Glutamatergic neuron (in vitro differentiated cells): Measurements from ENCODE around the gene SDS. TPM values are rescaled to one million over a fixed set of nuclear protein-coding genes. Genes with fewer than 3 reads are reported as not detected.

Source experiments
- DNase-seq: peaks from one replicate; pipeline ENCODE4 v3.0.0; 2022
- H3K27ac Mint-ChIP-seq: one replicate; pipeline ENCODE4 v1.8.0; 2020; ENCODE audit warnings: mild to moderate bottlenecking, mixed read lengths, inconsistent platforms; ENCODE audit not compliant: unreplicated experiment
- H3K27me3 Mint-ChIP-seq: one replicate; pipeline ENCODE4 v1.8.0; 2020; ENCODE audit warnings: mild to moderate bottlenecking, moderate library complexity, mixed read lengths, inconsistent platforms; ENCODE audit not compliant: unreplicated experiment
- H3K36me3 Mint-ChIP-seq: one replicate; pipeline ENCODE4 v1.8.0; 2020; ENCODE audit warnings: mild to moderate bottlenecking, mixed read lengths, inconsistent platforms; ENCODE audit not compliant: unreplicated experiment
- H3K4me1 Mint-ChIP-seq: one replicate; pipeline ENCODE4 v1.8.0; 2020; ENCODE audit warnings: mild to moderate bottlenecking, low read depth, mixed read lengths, inconsistent platforms; ENCODE audit not compliant: unreplicated experiment
- H3K4me3 Mint-ChIP-seq: one replicate; pipeline ENCODE4 v1.8.0; 2020; ENCODE audit warnings: mild to moderate bottlenecking, mixed read lengths, inconsistent platforms; ENCODE audit not compliant: unreplicated experiment
- H3K9me3 Mint-ChIP-seq: one replicate; pipeline ENCODE4 v1.8.0; 2020; ENCODE audit warnings: mild to moderate bottlenecking, moderate library complexity, mixed read lengths, inconsistent platforms; ENCODE audit not compliant: unreplicated experiment
- total RNA-seq: library from RNA; stranded (reverse); fragmentation: NEBNext Ultra II Directional; extraction: Animal tissue kit (Norgen Biotek cat#: 25700); gene quantifications from one replicate; pipeline ENCODE4 v1.2.1, GENCODE V29; 2021; ENCODE audit not compliant: unreplicated experiment
- TF ChIP-seq, protein P1 (sequence below): fragments of 200-600 bp; sonication (generic); IDR thresholded peaks from one replicate; pipeline ENCODE4 v1.5.0; 2021; ENCODE audit not compliant: partially characterized antibody, unreplicated experiment

The SDS gene
- total RNA-seq, 1 donor from 2014 or later: not detected

DNA sequence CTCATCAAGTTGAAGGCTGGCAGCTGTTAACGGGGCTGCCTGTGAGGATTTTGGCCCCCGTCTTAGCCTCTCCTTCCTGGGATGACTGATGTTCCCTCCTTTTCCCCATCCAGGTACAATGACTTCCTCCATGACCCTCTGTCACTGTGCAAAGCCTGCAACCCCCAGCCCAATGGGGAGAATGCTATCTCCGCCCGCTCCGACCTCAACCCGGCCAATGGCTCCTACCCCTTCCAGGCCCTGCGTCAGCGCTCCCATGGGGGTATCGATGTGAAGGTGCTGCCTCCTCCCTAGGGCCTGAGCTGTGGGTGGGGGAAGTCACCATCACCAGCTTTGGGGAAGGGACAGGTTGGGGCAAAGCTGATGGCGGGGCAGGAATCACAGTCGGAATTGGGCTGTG lies 16.1 kb downstream of the SDS start:
- Mint-ChIP-seq H3K27ac (no peak overlapping the region), H3K4me1 (no peaks in the 10 kb centered on the region), H3K9me3 (peaks cover 2% of the 10 kb centered on the region), H3K36me3 (no peaks in the 10 kb centered on the region), H3K4me3 (no peak overlapping the region), H3K27me3 (no peaks in the 10 kb centered on the region)
- DNase-seq: no peak
- TF ChIP-seq, protein P1, sequence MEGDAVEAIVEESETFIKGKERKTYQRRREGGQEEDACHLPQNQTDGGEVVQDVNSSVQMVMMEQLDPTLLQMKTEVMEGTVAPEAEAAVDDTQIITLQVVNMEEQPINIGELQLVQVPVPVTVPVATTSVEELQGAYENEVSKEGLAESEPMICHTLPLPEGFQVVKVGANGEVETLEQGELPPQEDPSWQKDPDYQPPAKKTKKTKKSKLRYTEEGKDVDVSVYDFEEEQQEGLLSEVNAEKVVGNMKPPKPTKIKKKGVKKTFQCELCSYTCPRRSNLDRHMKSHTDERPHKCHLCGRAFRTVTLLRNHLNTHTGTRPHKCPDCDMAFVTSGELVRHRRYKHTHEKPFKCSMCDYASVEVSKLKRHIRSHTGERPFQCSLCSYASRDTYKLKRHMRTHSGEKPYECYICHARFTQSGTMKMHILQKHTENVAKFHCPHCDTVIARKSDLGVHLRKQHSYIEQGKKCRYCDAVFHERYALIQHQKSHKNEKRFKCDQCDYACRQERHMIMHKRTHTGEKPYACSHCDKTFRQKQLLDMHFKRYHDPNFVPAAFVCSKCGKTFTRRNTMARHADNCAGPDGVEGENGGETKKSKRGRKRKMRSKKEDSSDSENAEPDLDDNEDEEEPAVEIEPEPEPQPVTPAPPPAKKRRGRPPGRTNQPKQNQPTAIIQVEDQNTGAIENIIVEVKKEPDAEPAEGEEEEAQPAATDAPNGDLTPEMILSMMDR: no peak

DNA sequence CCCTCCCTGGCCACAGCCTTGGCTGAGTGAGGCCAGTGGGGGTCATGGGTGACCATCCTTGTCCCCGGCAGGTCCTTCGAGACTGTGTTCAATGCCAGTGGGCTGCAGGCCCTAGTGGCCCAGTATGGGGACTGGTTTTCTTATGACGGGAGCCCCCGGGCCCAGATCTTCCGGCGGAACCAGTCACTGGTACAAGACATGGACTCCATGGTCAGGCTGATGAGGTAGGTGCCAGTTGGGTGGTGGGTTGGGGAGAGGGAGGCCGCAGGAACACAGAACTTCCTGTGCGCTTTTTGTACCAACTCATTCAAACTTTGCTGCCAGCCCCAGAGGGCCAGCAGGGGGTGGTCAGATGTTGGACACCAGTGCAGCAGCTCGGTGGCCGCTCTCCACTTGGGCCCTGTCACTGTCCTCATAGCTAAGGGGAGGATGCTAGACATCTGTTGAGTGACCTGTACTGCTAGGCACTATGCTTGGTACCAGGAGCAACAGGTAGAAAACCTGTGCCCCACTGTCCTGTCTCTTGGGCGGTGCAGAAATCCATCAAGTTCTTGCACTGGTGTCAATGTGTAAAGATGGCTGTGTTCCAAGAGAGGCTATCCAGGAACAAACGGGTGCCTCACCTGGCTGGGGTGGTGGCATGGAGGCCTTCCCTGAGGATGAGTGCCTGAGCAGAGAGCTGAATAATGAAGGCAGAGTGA lies 16.7 kb downstream of the SDS start:
- Mint-ChIP-seq H3K4me1 (no peaks in the 10 kb centered on the region), H3K27ac (no peak overlapping the region), H3K27me3 (no peaks in the 10 kb centered on the region), H3K36me3 (no peaks in the 10 kb centered on the region), H3K4me3 (no peak overlapping the region), H3K9me3 (no peaks in the 10 kb centered on the region)
- TF ChIP-seq, protein P1: no peak
- no peak for DNase-seq

GRCh38 chr12:113385282-113385882 lies 18.3 kb downstream of the SDS start:
- no peaks in the 10 kb centered on the region for H3K9me3 Mint-ChIP-seq
- H3K27ac Mint-ChIP-seq: no peak overlapping the region
- no peak overlapping the region for H3K4me3 Mint-ChIP-seq
- TF ChIP-seq, protein P1: no peak
- no peaks in the 10 kb centered on the region for H3K36me3 Mint-ChIP-seq
- H3K27me3 Mint-ChIP-seq: no peaks in the 10 kb centered on the region
- DNase-seq: no peak
- no peaks in the 10 kb centered on the region for H3K4me1 Mint-ChIP-seq

DNA sequence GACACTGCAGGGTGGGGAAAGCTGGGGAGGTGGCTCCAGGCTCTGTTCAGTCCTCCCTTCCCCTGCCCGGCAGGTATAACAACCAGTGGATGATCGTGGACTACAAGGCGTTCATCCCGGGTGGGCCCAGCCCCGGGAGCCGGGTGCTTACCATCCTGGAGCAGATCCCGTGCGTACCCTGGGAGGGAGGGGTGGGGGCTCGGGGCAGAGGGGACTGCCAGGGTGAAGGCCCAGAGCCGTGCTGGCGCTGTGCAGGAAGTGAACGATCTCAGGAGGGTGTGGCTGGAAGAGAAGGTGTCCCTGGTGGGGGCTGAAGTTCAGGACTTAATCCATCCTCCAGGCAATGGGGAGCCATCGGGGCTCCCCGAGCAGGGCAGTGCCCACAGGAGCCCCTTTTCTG lies 18.9 kb downstream of the SDS start:
- H3K9me3 Mint-ChIP-seq: no peaks in the 10 kb centered on the region
- H3K4me1 Mint-ChIP-seq: no peaks in the 10 kb centered on the region
- H3K36me3 Mint-ChIP-seq: no peaks in the 10 kb centered on the region
- no peak for DNase-seq
- H3K27ac Mint-ChIP-seq: no peak overlapping the region
- H3K4me3 Mint-ChIP-seq: no peak overlapping the region
- TF ChIP-seq, protein P1: no peak
- H3K27me3 Mint-ChIP-seq: no peaks in the 10 kb centered on the region

DNA sequence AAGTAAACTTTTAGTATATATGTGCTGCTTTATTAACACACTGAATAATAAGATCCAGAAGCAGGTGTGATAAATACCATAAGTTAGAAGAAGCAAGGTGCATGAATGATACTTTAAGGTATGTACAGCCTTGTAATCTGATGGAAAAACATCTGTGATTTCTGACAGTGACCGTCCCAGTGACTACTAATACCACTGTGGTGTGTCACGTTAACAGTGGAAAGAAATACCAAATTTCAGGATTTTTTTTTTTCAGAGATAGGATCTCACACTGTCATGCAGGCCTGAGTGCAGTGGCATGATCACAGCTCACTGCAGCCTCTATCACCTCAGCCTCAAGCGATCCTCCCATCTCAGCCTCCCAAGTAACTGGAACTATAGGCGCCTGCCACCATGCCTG lies 21.5 kb downstream of the SDS start:
- Mint-ChIP-seq H3K27ac (no peak overlapping the region), H3K27me3 (peaks cover 1% of the 10 kb centered on the region), H3K9me3 (no peaks in the 10 kb centered on the region), H3K4me3 (no peak overlapping the region), H3K4me1 (no peaks in the 10 kb centered on the region), H3K36me3 (no peaks in the 10 kb centered on the region)
- DNase-seq: no peak
- TF ChIP-seq, protein P1: no peak
